Stomach (tissue), 9 donors: Measurements from ENCODE around the gene LHX4. TPM values are rescaled to one million over a fixed set of nuclear protein-coding genes. Genes with fewer than 3 reads are reported as not detected.

Experiments used
- DNase-seq, 2 donors: peaks; one replicate each; pipeline versions ENCODE4 v3.0.0 to v3.0.0-alpha.2; 2013 to 2019
- H3K27ac ChIP-seq, 5 donors: fragments of 200-600 bp in 4 of 5; sonication (generic) in 4 of 5; one replicate each; pipeline ENCODE4 v1.5.1; 2013 to 2019; ENCODE audit warnings: mild to moderate bottlenecking in 1 of 5, moderate library complexity in 1 of 5
- H3K27me3 ChIP-seq, 3 donors: fragments of 200-600 bp; sonication (generic); one replicate each; pipeline ENCODE4 v1.5.1; 2017 to 2019; ENCODE audit warnings: mixed run types in 1 of 3
- H3K36me3 ChIP-seq, 4 donors: fragments of 200-600 bp; sonication (generic); 1 replicate in 3 of 4; 2 replicates in 1 of 4; pipeline ENCODE4 v1.5.1; 2016 to 2019
- H3K4me1 ChIP-seq, 4 donors: fragments of 200-600 bp; sonication (generic); one replicate each; pipeline ENCODE4 v1.5.1; 2016 to 2019
- H3K4me3 ChIP-seq, 4 donors: fragments of 200-600 bp; sonication (generic) in 3 of 4; one replicate each; pipeline ENCODE4 v1.5.1; 2016 to 2019; ENCODE audit warnings: mild to moderate bottlenecking in 1 of 4
- H3K9me3 ChIP-seq, 4 donors: fragments of 200-600 bp; sonication (generic); one replicate each; pipeline ENCODE4 v1.5.1; 2016 to 2019
- CTCF ChIP-seq, 7 experiments: fragments of 450-650 bp in 4 of 7; fragments of 200-600 bp in 3 of 7; sonication (generic) in 3 of 7; IDR thresholded peaks; one replicate each; pipeline ENCODE4 v1.5.1; 2016 to 2019; ENCODE audit warnings: antibody characterized with exemption in 7 of 7, control low read depth in 2 of 7, mild to moderate bottlenecking in 1 of 7
- EP300 ChIP-seq: sonication (generic); formaldehyde crosslinking; IDR thresholded peaks from one replicate; pipeline ENCODE4 v1.6.1; 2017; ENCODE audit warnings: antibody characterized with exemption
- POLR2A ChIP-seq, 4 donors: fragments of 450-650 bp; IDR thresholded peaks; one replicate each; pipeline ENCODE4 v1.6.1; 2016; ENCODE audit warnings: antibody characterized with exemption in 4 of 4, control low read depth in 2 of 4, mild to moderate bottlenecking in 1 of 4, moderate library complexity in 1 of 4
- POLR2AphosphoS5 ChIP-seq, 3 donors: sonication (generic); formaldehyde crosslinking; IDR thresholded peaks; one replicate each; pipeline ENCODE4 v1.6.1; 2016; ENCODE audit warnings: antibody characterized with exemption in 3 of 3
- WGBS, 5 donors: extraction: QIAGEN DNeasy Blood & Tissue Kit in 3 of 5; methylation state at CpG; one replicate each; pipeline versions ENCODE4 v1.1.5 to v1.1.7; 2013 to 2018; 5-methylcytosine and 5-hydroxymethylcytosine counted together
- intact Hi-C: fragments of 100-400 bp; cut with DNase I; formaldehyde crosslinking; loops from one replicate; pipeline ENCODE4 v1.15.1; 2023; ENCODE audit warnings: low total_unique reads
- polyA plus RNA-seq, 3 donors: library from polyadenylated mRNA; stranded (reverse); fragments of 200-250 nt; gene quantifications; one replicate each; pipeline ENCODE4 v1.2.3, GENCODE V29; 2013
- total RNA-seq, 5 donors: library from RNA; depleted of rRNA; stranded (reverse); fragments of >200 nt; gene quantifications; one replicate each; pipeline versions ENCODE4 v1.1.0 to v1.2.3, GENCODE V29; 2014 to 2016
- donor health status: healthy with polysubstance abuse.
- donor health status: Bipolar disorder and iron deficiency.
- donor health status: healthy.

LHX4 gene
- total and polyA plus RNA-seq, 8 donors, result 0.03 to 0.18 TPM; not detected in 6

- no peaks in the 10 kb centered on the region for H3K9me3 ChIP-seq
- H3K27me3 ChIP-seq, result peaks cover 0 to 43% (median 2%) of the 10 kb centered on the region in 3 donors
- no peaks in the 10 kb centered on the region for H3K4me1 ChIP-seq
- no peak for DNase-seq
- TF ChIP-seq POLR2AphosphoS5 (IDR thresholded peaks at IDR 0.05) (no peak), CTCF (IDR thresholded peaks at IDR 0.05) (no peak), POLR2A (IDR thresholded peaks at IDR 0.05) (no peak), EP300 (no peak)
- no peaks in the 10 kb centered on the region for H3K36me3 ChIP-seq
- whole genome bisulfite sequencing, 5 donors, result 70 to 83% (median 79%) methylated on average over 9 to 11 of the region's 11 CpGs
- H3K27ac ChIP-seq, result no peak overlapping the region
- intact Hi-C loops, result no loop called here
- no peak overlapping the region for H3K4me3 ChIP-seq
Observed at GRCh38 chr1:180219776-180220175, 10.3 kb upstream of the LHX4 start.

- H3K27me3 ChIP-seq, result peaks cover 0 to 60% (median 14%) of the 10 kb centered on the region in 3 donors
- no peaks in the 10 kb centered on the region for H3K36me3 ChIP-seq
- TF ChIP-seq POLR2A (IDR thresholded peaks at IDR 0.05), result no peak
- TF ChIP-seq POLR2AphosphoS5 (IDR thresholded peaks at IDR 0.05), result no peak
- no peak for TF ChIP-seq CTCF (IDR thresholded peaks at IDR 0.05)
- 85 to 90% (median 87%) methylated on average over 6 of the region's 6 CpGs for WGBS, 5 donors
- no peaks in the 10 kb centered on the region for H3K4me1 ChIP-seq
- no peak overlapping the region for H3K27ac ChIP-seq
- no peaks in the 10 kb centered on the region for H3K9me3 ChIP-seq
- H3K4me3 ChIP-seq, result no peak overlapping the region
- intact Hi-C loops, result no loop called here
- DNase-seq, result no peak
Observed at GRCh38 chr1:180221462-180221861, 8.6 kb upstream of the LHX4 start.

DNA sequence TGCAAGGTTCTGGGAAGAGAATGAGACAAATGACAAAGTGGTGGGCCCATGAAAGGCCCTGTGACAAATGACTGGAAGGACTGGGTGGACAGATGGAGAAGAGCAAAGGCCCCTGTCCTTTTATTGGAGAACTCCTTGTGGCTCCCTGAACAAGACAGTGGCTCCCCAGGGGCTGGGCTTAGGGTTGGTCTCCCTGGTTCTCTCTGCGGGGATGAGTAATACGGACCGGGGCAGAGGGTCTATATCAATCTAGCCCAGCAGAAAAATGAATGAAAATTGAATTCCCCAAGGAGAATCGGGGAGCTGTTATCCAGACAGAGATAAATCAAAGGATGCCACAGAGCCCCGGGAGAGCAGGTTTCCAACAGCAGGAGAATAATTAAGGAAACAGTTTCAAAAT, 5.2 kb upstream of the LHX4 start:
- WGBS, 5 donors, result 50 to 64% (median 61%) methylated on average over 5 of the region's 5 CpGs
- no peak overlapping the region for H3K27ac ChIP-seq
- intact Hi-C loops, result no loop called here

DNA sequence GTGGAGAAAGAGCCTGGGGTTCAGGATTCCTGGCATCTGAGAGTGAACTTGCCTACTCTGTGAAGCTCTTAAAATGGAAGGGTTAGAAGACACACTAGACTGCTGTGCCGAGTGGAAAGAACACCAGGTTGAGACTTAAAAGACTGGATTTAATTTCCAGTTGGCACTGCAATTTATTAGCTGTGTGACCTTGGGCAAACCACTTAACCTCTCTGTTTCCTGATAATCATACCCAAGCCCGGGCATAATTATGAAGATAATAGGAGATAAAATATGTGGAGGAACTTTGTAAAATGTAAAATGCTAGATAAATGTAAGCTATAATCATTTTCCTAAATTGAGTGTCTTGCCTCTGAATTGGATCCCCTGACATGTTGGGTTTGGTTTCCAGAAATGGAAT, 4.7 kb upstream of the LHX4 start:
- WGBS, 5 donors, result 53 to 69% (median 58%) methylated on average over 2 of the region's 2 CpGs
- no peak for DNase-seq
- intact Hi-C loops, result no loop called here

More for the DNA sequence above, 5.2 kb upstream of the LHX4 start:
- peaks cover 12 to 14% (median 13%) of the 10 kb centered on the region in 4 donors for H3K4me1 ChIP-seq
- no peaks in the 10 kb centered on the region for H3K36me3 ChIP-seq
- no peaks in the 10 kb centered on the region for H3K9me3 ChIP-seq
- no peak overlapping the region for H3K4me3 ChIP-seq
- H3K27me3 ChIP-seq, result peaks cover 20 to 93% (median 44%) of the 10 kb centered on the region in 3 donors
- no peak for DNase-seq
- TF ChIP-seq CTCF (IDR thresholded peaks at IDR 0.05), result no peak
- TF ChIP-seq POLR2A (IDR thresholded peaks at IDR 0.05), result no peak
- no peak for TF ChIP-seq POLR2AphosphoS5 (IDR thresholded peaks at IDR 0.05)
- TF ChIP-seq EP300, result no peak

More for the DNA sequence above, 4.7 kb upstream of the LHX4 start:
- no peak overlapping the region for H3K4me3 ChIP-seq
- no peaks in the 10 kb centered on the region for H3K36me3 ChIP-seq
- peaks cover 16 to 19% (median 18%) of the 10 kb centered on the region in 4 donors for H3K4me1 ChIP-seq
- no peaks in the 10 kb centered on the region for H3K9me3 ChIP-seq
- no peak overlapping the region for H3K27ac ChIP-seq
- peaks cover 25 to 93% (median 49%) of the 10 kb centered on the region in 3 donors for H3K27me3 ChIP-seq
- TF ChIP-seq EP300, result no peak
- no peak for TF ChIP-seq CTCF (IDR thresholded peaks at IDR 0.05)
- TF ChIP-seq POLR2A (IDR thresholded peaks at IDR 0.05), result no peak
- TF ChIP-seq POLR2AphosphoS5 (IDR thresholded peaks at IDR 0.05), result no peak
